HG03066 (cell line): ENCODE data around the gene CAMKK1.
A peak's percentile ranks its signal among the peaks of the same experiment; 100 is the strongest.
"Not testable (repeated sequence)": the region's sequence is repeated elsewhere in the genome, so short reads cannot be mapped to it uniquely, and the experiment has no call there.

ENCODE experiments used
- ATAC-seq: cut with Tn5 transposase; IDR thresholded peaks from one replicate; pipeline ENCODE4 v1.9.1; 2021; ENCODE audit warnings: low read depth; ENCODE audit not compliant: unreplicated experiment

CAMKK1 gene

GRCh38 chr17:3848229-3848835 lies 44.5 kb downstream of the CAMKK1 start:
- ATAC-seq: no peak

GRCh38 chr17:3847165-3847670 lies 45.6 kb downstream of the CAMKK1 start:
- ATAC-seq: no peak

- no peak for ATAC-seq
Measured at GRCh38 chr17:3846437-3847164, 46.3 kb downstream of the CAMKK1 start.

GRCh38 chr17:3845621-3846436 lies 47.0 kb downstream of the CAMKK1 start, which contains the start of gene NCBP3:
TSS of gene NCBP3 (minus strand) at chr17:3846246. CDS start at chr17:3846223, 23 bp downstream.
- ATAC-seq: peak; percentile 89

GRCh38 chr17:3845291-3845620 lies 47.6 kb downstream of the CAMKK1 start:
- ATAC-seq: peak; percentile 20

- not testable (repeated sequence) for ATAC-seq
Measured at GRCh38 chr17:3844556-3844955, 48.3 kb downstream of the CAMKK1 start.

GRCh38 chr17:3843935-3844516 lies 48.8 kb downstream of the CAMKK1 start:
- ATAC-seq: no peak

- no peak for ATAC-seq
Measured at GRCh38 chr17:3838206-3838605, 54.6 kb downstream of the CAMKK1 start.

GRCh38 chr17:3836551-3836950 lies 56.3 kb downstream of the CAMKK1 start:
- ATAC-seq: no peak

GRCh38 chr17:3835410-3836229 lies 57.2 kb downstream of the CAMKK1 start:
- ATAC-seq: no peak

GRCh38 chr17:3834811-3835210 lies 58.0 kb downstream of the CAMKK1 start:
- ATAC-seq: no peak

GRCh38 chr17:3828852-3829232 lies 64.0 kb downstream of the CAMKK1 start:
- ATAC-seq: no peak

- ATAC-seq: no peak
Measured at GRCh38 chr17:3828151-3828851, 64.6 kb downstream of the CAMKK1 start.

- ATAC-seq: no peak
Measured at GRCh38 chr17:3827124-3827773, 65.6 kb downstream of the CAMKK1 start.

- ATAC-seq: no peak
Measured at GRCh38 chr17:3826191-3826590, 66.7 kb downstream of the CAMKK1 start.

GRCh38 chr17:3821101-3821500 lies 71.8 kb downstream of the CAMKK1 start:
- ATAC-seq: no peak

- no peak for ATAC-seq
Measured at GRCh38 chr17:3818786-3819185, 74.1 kb downstream of the CAMKK1 start.

- no peak for ATAC-seq
Measured at GRCh38 chr17:3817851-3818605, 74.8 kb downstream of the CAMKK1 start.
